Activated T-cell treated with anti-CD3 and anti-CD28 coated beads for 24 hours (primary cell): ENCODE measurements around the gene SLC25A21.

ENCODE experiments used
- DNase-seq: peaks from one replicate; pipeline ENCODE4 v3.0.0-alpha.2; 2020; ENCODE audit warnings: low read depth

The SLC25A21 gene

DNA sequence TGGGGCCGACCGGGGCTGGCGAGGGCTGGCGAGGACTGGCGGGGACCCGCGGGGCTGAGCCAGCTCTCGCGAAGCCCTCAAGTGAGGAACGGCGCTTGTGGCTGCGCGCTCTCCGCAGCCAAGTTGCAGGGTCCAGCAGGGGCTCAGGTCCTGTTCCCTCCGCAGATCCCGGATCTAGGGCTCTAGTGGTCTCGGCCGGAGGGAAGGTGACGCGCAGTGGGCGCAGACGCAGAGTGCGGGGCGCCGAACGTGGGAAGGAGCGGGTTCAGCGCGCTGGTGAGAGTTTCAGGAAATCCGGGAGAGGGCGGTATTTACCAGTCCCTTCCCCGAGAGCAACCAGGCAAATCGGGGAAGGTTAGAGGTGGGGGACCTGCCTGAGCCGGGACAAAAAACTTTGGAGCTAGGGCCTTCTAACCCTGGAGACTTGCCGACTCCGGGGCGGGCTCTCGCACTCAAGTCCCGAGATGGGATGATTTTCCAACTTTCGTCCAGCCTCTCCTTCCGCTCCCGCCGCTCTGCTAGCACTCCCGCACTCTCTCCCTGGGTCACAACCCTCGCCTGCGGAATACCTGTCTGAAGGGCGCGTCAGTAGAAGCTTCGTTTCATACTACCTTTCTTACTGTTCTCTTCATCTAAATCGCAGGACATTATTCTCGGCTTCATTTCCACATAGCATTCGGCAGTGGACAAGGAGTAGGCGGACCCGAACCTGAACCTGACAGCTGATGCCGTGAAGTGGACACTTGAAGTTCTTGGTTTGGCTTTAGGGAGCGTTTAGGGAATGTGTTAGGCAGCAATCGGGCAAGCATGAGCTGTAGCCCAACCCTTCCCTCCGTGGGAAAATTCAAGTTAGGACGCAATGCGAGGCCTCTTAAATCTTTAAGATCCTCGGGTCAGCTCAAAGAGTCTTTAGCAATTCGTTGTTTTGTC is 524.3 kb downstream of the SLC25A21 start:
- DNase-seq = no peak

DNA sequence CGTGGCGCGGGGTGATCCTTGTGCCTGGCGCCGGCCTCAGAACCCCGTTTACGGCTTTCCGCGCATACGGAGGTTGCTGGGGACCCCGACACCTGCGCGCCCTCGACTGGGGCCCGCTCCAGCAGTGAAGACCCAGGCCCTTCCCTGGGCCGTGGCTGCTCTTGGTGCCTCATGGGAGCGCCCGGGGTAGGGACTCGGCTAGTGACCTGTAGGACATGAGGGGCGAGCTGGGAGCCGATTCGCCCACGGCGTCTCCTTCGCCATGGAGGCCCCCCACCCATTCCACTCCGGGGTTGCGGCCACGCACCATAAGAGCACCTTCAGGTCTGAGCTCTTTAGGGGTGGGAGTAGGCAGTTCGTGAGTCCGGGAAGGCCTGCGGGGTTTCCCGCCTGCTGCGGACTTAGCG is 525.0 kb downstream of the SLC25A21 start:
- no peak for DNase-seq

DNA sequence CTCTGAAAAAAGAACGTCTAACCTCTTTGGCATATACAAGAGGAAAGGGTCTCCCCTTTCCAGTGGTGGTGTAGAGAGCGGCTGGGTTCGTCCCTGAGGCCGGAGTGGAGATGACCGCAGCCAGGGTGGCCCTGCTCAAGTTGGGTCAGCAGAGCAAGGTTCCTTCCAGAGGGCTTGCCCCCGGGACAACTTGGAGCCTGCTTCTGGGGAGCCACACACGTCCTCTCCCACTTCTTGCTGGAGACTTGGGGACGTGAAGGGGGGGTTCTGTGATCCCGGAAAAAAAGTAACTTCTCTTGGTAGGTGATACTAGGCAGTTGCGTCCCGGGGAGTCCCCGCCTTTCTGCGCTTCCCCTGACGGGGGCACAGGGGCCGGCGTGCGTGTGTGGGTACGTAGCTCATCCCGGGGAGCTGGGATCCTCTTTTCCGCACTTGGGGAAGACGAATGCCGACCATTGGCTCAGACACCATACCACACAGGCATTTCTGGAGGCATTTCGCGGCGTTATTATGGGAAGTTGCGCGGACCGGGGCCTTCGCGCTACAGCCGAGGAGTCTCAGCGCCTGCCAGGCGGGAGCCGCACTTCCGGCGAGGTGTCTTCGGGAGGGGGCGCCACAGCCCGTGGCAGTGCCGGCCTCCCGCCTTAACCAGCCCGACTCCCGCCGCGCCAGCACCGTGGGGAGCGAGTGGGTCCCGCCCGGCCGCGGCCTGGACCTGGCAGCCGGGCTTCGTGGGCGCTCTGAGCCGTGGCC is 525.6 kb downstream of the SLC25A21 start:
- no peak for DNase-seq

DNA sequence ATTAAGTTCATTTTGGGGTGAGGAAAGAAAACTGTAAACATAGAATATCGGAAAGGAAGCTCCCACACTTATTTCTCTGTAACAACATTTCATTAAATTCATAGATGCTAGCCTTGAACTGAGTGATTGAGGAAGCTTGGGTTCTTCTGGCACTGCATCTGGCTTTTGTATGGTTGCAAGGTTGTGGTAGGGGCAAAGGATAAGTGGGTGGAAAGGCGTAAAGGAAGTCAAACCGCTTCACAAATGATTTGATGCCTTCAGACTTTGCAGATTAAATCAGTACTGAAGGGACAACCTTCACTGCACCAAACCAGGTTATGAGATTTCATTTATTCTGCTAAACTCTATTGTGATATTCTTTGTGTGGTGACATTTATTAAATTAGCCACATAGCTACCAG is 538.8 kb downstream of the SLC25A21 start:
- DNase-seq = no peak
